Fibroblast of upper back skin (primary cell): ENCODE data around the gene CTXND1.
"Not testable (repeated sequence)": the region's sequence is repeated elsewhere in the genome, so short reads cannot be mapped to it uniquely, and the experiment has no call there.

Experiments used
- DNase-seq: peaks from one replicate; pipeline ENCODE4 v3.0.0-alpha.2; 2013

Gene CTXND1

DNA sequence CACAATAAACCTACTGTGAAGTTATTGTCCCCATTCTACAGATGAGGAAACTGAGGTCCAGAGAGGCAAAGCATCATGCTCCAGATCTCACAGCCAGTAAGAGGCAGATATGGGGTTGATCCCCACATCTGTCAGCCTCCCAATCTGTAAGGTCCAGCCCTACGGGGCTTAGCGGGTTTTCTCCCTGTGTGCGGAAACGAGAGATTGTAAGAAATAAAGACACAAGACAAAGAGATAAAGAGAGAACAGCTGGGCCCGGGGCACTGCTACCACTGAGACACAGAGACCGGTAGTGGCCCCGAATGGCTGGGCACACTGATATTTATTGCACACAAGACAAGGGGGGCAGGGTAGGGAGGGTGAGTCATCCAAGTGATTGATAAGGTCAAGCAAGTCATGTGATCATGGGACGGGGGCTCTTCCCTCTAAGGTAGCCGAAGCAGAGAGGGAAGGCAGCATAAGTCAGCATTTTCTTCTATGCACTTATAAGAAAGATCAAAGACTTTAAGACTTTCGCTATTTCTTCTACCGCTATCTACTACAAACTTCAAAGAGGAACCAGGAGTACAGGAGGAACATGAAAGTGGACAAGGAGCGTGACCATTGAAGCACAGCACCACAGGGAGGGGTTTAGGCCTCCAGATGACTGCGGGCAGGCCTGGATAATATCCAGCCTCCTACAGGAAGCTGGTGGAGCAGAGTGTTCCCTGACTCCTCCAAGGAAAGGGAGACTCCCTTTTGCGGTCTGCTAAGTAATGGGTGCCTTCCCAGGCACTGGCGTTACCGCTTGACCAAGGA, 96.4 kb downstream of the CTXND1 start:
- not testable (repeated sequence) for DNase-seq

- no peak for DNase-seq
Measured at GRCh38 chr15:80155001-80155377, 97.0 kb downstream of the CTXND1 start.

DNA sequence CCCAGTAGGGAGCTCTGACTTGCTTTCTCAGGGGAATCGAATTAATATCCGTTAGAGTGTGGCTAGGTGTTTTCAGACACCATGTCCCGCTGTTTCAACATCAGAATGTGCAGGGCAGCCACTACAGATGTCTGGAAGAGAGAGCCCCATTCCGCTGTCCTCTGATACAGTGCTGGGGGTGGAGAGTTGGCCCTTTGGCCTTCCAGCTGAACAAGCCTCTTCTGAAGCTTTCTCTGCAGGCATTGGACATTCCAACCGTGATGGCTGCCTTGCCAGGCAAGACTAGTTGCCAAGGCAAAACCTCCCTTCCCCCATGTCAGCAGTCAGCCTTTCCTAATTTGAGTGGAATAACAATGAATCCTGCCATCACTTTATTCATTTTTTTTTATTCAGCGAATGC, 97.7 kb downstream of the CTXND1 start:
- no peak for DNase-seq

- DNase-seq: no peak
Measured at GRCh38 chr15:80153900-80154299, 98.1 kb downstream of the CTXND1 start.

GRCh38 chr15:80152896-80153876, 98.8 kb downstream of the CTXND1 start, which contains the start of gene FAH:
Gene FAH (plus strand): TSS chr15:80152999. CDS start chr15:80153055, 56 bp downstream.
- DNase-seq: peak; percentile 28

GRCh38 chr15:80152180-80152895, 99.7 kb downstream of the CTXND1 start:
- peak; percentile 94 for DNase-seq

GRCh38 chr15:80151576-80151975, 100.4 kb downstream of the CTXND1 start:
- DNase-seq: no peak

DNA sequence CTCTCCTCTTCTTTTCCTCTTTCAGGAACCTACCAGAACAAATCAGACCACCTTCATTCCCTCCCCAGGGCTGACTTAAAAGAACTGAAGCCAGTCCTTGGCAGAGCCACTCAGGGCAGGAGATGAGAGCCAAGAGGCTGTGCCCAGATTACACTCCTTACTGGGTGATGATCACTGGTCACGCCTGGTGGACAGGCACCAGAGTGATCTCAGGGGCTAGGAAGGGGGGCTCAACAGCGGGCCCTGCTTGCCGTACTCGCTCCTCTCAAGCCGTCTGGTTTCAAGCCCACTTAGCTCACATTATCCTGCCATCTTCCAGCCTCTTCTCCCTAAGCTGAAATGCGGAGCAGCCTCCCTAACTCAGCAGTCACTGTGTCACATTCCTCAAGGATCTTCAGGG, 100.9 kb downstream of the CTXND1 start:
- DNase-seq: no peak
